Measurements from ENCODE around the gene UBA3. TPM values are rescaled to one million over a fixed set of nuclear protein-coding genes. Genes with fewer than 3 reads are reported as not detected.

UBA3 gene
- total and polyA plus RNA-seq, 2 donors (not counting 3 experiments of a cell fraction or from before 2014, with no cell fraction given) = 39.4 to 84.6 TPM

GRCh38 chr3:69118555-69118954 lies 38.4 kb upstream of the UBA3 start:
- no peaks in the 10 kb centered on the region for H3K9me3 ChIP-seq (replicated peaks; ENCODE audit: control insufficient read depth, insufficient read depth, low read length)
- intact Hi-C loops (cut with micrococcal nuclease) = no loop called here
- TF ChIP-seq POLR2AphosphoS5 (IDR thresholded peaks at IDR 0.05; ENCODE audit: insufficient read depth, low read depth, low read length) (no peak), POLR2A (IDR thresholded peaks at IDR 0.05; ENCODE audit: low read depth, low read length) (no peak), MYC (IDR thresholded peaks at IDR 0.05; ENCODE audit: low read depth, low read length) (no peak), GATA2 (IDR thresholded peaks at IDR 0.05; ENCODE audit: insufficient read depth, insufficient read length, low read depth, low read length) (no peak), FOS (IDR thresholded peaks at IDR 0.05; ENCODE audit: borderline replicate concordance, insufficient read depth, low read length) (no peak), MAX (IDR thresholded peaks at IDR 0.05; ENCODE audit: insufficient read depth, insufficient read length) (no peak), EZH2 (IDR thresholded peaks at IDR 0.05; ENCODE audit: borderline replicate concordance, low read depth, low read length, severe bottlenecking) (no peak), JUN (IDR thresholded peaks at IDR 0.05; ENCODE audit: borderline replicate concordance, insufficient read depth, insufficient read length, low read depth) (no peak), CTCF (IDR thresholded peaks at IDR 0.05; ENCODE audit: extremely low read depth in 1 of 2, insufficient read depth in 1 of 2, low read depth in 1 of 2, low read length in 2 of 2) (no peak)
- no peak overlapping the region for H3K9ac ChIP-seq (replicated peaks; ENCODE audit: extremely low read depth, insufficient read depth, low read length)
- dilution Hi-C loops (cut with MboI; ENCODE audit: extremely low pct_ligation_motif_present, low sequenced_read_pairs) = no loop called here
- H2AFZ ChIP-seq (ENCODE audit: low read depth, low read length) = no peak overlapping the region
- no peak overlapping the region for H3K4me2 ChIP-seq (ENCODE audit: insufficient read depth, low read length)
- BruUV-seq (replicated peaks) = no TSS peak
- FAIRE-seq = no peak
- CTCF ChIA-PET = interaction anchor here (0.7 to 5.3 kb wide), 7 partner anchors 12 to 321 kb away, joined by 3 to 65 read pairs (median 20); no protein-coding TSS in a partner anchor
- H3K79me2 ChIP-seq (ENCODE audit: control insufficient read depth, insufficient read depth, low read length) = no peaks in the 10 kb centered on the region
- POLR2A ChIA-PET = no interaction called here
- H3K4me3 ChIP-seq (replicated peaks in 1 of 3; ENCODE audit: insufficient read depth in 1 of 3, low read depth in 1 of 3, low read length in 3 of 3) = no peak overlapping the region
- H3K27me3 ChIP-seq (ENCODE audit: control insufficient read depth in 2 of 2, insufficient read depth in 2 of 2, low read length in 2 of 2) = no peaks in the 10 kb centered on the region
- no peak overlapping the region for H3K27ac ChIP-seq (ENCODE audit: insufficient read depth, low read depth, low read length)
- H3K9me1 ChIP-seq (replicated peaks; ENCODE audit: control insufficient read depth, extremely low read depth, insufficient read depth, low read length) = no peaks in the 10 kb centered on the region
- H4K20me1 ChIP-seq (replicated peaks; ENCODE audit: control insufficient read depth, extremely low read depth, insufficient read depth, low read length) = no peaks in the 10 kb centered on the region
- H3K4me1 ChIP-seq (ENCODE audit: control insufficient read depth, extremely low read depth, insufficient read depth, low read length) = peaks cover 20% of the 10 kb centered on the region
- no peaks in the 10 kb centered on the region for H3K36me3 ChIP-seq (ENCODE audit: control insufficient read depth in 2 of 2, extremely low read depth in 1 of 2, insufficient read depth in 2 of 2, low read length in 2 of 2)
- DNase-seq (ENCODE audit: low read depth, low spot score) = no peak

Data from endothelial cell of umbilical vein (primary cell).